HG03575 (cell line): Measurements from ENCODE around the gene GCH1.
"Not testable (repeated sequence)": the region's sequence is repeated elsewhere in the genome, so short reads cannot be mapped to it uniquely, and the experiment has no call there.

Experiments
- ATAC-seq: cut with Tn5 transposase; IDR thresholded peaks from one replicate; pipeline ENCODE4 v1.9.1; 2021; ENCODE audit not compliant: unreplicated experiment, insufficient number of reproducible peaks, low FRiP score; ENCODE audit errors: extremely low read depth

The GCH1 gene, protein sequence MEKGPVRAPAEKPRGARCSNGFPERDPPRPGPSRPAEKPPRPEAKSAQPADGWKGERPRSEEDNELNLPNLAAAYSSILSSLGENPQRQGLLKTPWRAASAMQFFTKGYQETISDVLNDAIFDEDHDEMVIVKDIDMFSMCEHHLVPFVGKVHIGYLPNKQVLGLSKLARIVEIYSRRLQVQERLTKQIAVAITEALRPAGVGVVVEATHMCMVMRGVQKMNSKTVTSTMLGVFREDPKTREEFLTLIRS

GRCh38 chr14:54902521-54903420 lies at the start of gene GCH1:
TSS of gene GCH1 (minus strand) at chr14:54902826. CDS start at chr14:54902663, 163 bp downstream.
- no peak for ATAC-seq

DNA sequence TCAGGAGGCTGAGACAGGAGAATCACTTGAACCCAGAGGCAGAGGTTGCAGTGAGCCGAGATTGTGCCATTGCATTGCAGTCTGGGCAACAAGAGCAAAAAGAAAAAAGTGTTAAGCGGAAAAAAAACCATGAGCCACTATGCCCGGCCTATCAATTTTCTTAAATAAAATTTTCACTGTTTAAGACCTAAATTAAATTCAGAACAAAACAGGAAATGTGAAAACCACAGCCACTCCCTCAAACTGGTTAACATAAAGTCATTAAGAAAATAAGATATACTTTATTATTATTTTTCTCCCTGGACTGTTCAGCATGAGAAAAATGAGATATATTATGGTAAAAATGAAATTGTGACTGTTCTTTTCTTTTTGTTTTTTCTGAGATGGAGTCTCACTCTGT lies 44.6 kb upstream of the GCH1 start:
- ATAC-seq = no peak

- no peak for ATAC-seq
These were observed 43.9 kb upstream of the GCH1 start for GRCh38 chr14:54946500-54946899.

GRCh38 chr14:54944737-54945391 lies 42.2 kb upstream of the GCH1 start:
- ATAC-seq = no peak

GRCh38 chr14:54942913-54943312 lies 40.3 kb upstream of the GCH1 start:
- no peak for ATAC-seq

DNA sequence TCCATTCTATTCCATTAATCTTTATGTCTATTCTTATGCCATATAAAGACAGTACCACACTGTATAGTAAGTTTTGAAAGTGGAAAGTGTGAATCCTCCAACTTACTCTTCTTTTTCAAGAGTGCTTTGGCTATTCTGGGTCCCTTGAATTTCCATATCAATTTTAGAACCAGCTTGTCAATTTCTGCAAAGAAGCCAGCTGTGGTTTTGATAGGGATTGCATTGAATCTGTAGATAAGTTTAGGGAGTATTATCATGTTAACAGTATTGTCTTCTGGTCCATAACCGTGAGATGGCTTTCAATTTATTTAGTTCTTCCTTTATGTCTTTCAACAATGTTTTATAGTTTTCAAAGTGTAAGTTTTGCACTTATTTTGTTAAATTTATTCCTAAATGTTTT lies 34.2 kb upstream of the GCH1 start:
- no peak for ATAC-seq

- ATAC-seq = no peak
These were observed 33.3 kb upstream of the GCH1 start for GRCh38 chr14:54935958-54936357.

DNA sequence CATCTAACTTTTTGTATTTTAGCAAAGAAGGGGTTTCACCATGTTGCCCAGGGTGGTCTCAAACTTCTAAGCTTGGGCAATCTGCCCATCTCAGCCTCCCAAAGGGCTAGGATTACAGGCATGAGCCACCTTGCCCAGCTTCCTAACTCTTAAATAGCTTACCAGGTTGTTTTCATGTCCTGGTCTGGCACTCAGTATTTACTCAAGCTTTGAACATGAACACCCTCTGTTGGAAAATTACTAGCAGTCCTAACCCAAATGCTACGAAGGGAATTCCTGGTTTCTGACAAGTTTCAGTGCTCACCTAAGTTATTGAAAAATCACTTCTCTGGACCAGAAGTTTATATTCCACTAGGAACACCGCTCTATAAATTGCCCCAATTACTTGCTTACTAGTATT lies 32.5 kb upstream of the GCH1 start:
- ATAC-seq = no peak

- no peak for ATAC-seq
These were observed 30.4 kb upstream of the GCH1 start for GRCh38 chr14:54933006-54933405.

DNA sequence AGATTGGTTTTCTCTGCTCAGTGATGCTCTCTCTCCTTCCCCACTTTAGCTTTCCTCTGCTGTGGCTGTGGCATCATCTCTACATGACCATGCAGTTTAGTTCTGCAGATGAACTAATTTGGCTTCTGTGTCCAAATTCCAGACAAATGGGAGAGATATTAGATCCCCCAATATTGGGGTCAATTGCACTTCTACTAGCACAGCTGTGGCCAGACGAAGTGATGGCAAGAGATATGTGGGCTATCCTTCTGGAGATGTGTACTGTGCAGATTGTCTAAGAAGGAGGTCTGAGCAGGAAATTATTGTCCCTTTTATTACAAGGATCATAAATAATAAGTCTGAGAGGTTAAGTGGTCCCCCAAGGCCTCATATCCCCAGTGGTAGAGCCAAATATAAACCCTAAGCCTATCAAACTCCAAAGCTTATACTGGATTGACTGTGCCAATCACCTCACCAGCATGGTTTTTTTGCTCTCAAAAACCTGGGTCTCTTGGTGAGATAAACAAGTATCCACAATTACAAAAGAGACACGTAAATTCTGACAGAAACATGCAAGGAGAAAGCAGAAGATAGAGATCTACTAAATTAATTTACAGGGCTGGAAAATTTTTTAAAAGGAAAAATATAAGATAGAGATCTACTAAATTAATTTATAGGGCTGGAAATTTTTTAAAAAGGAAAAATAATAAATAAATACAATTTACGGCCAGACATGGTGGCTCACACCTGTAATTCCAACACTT lies 29.1 kb upstream of the GCH1 start:
- ATAC-seq = no peak

DNA sequence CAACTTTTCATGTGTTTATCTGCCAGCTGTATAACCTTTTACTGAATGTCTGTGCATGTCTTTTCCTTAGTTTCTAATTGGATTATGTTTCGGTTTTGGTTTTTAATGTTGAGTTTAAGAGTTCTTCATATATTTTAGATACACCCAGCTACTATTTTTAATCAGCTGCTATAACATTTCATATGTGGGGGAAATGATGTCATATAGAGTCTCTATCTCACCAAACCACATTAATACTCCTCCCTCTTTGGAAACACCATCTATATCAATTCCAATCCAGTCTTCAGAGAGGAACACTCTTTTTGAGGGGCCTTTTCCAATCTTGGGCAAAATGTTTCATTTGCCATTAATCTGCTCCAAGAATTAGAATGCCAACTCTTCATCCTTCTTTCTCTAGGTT lies 28.5 kb upstream of the GCH1 start:
- no peak for ATAC-seq

DNA sequence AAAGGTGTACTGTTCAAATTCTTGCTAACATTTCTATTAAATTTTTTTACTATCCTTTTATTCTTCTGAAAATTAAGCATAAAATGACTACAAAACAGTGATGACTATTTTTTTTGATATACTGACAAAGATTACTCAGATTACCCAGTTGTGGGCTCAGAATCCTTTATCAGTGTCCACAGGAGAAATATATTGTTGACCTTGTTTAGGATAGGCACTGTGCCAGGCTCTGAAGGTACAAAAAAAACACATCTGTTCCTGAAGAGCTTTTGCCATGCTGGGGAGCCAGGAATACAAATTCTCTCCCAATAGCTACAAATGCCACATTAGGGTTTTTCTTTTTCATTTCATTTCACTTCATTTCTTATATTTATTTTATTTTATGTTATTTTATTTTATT lies 26.9 kb upstream of the GCH1 start:
- ATAC-seq = no peak

DNA sequence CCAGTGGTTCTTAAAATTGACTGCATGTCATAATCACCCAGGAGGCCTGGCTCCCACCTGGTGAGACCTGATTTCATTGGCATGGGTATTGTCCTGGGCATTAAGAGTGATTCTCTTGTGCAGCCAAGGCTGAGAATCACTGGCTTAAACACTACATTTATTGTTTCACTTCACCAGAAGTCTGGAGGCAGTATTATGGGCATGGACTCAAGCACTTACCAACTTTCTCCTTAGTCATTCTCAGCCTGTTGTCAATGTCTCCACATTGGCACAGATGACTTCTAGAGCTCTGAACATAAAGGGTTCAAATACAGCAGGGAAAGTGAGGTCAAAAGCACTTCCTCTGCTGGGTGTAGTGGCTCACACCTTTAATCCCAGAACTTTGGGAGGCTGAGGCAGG lies 25.6 kb upstream of the GCH1 start:
- ATAC-seq = no peak

GRCh38 chr14:54927551-54927950 lies 24.9 kb upstream of the GCH1 start:
- no peak for ATAC-seq

DNA sequence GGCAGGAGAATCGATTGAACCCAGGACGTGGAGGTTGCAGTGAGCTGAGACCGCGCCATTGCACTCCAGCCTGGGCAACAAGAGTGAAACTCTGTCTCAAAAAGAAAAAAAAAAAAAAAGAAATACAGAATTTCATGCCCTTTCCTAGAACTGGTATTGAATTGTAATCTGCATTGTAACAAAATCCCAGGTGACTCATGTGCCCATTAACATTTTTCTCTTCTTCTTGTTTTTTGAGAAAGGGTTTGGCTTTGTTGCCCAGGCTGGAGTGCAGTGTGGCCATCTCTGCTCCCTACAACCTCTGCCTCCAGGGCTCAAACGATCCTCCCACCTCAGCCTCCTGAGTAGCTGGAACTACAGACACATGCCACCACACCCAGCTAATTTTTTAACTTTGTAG lies 23.9 kb upstream of the GCH1 start:
- ATAC-seq = not testable (repeated sequence)

DNA sequence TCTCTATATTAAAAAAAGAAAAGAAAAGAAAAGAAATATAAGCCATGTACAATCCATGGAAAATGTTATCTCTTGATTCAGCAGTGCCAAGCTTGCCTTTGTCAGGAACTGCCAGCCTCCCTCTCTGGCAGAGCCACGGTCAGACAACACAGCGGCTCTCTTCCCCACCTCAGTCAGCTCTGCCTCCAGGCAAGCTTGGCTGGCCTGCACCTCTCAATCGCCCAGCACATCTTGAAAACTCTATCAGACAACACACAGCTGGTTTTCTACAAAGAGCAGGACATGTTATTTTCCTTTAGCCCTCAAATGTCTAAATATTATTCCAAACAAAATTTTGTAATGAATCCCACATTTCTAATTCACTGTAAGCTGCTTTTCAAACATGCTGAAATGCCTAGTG lies 20.0 kb upstream of the GCH1 start:
- no peak for ATAC-seq

DNA sequence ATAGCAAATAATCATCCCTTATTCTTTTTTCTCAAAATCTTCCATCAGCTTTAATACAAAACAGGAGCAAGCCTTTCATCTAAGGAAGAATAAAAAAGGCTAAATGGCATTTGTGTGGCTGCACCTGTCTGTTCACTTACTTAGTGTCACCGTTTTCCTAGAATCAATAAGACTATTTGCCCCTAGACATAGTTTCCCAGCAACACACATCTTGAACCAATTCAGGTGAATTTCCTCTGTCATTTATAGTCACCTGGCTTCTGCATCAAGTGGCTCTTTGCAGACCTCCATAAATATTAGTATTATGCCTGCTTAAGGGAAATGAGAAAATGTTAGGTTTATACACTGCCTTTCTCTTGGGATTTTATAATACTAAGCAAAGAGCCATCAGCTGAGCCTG lies 17.4 kb upstream of the GCH1 start:
- no peak for ATAC-seq

- no peak for ATAC-seq
These were observed 16.7 kb upstream of the GCH1 start for GRCh38 chr14:54919330-54919729.

DNA sequence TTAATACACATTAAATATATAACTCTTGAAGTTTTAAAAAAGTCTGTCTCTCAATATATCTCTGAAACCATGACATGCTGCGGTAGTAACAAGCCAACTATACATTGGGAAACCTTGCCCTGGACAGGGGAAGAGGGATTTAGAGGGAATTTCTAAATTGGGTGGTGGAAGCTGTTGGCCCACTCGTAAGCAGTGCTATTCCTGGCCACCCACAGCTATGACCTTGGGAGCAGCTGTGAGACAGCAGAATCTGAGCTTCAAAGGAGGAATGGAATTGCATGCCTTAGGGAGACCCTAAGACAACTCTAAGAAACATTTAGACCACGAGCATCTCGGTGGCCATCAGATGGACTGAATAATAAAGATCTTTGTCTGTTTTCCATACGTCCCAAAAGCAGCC lies 15.8 kb upstream of the GCH1 start:
- no peak for ATAC-seq
